ENCODE measurements around the gene CLMN.
"Not testable (repeated sequence)": the region's sequence is repeated elsewhere in the genome, so short reads cannot be mapped to it uniquely, and the experiment has no call there.

CLMN gene

DNA sequence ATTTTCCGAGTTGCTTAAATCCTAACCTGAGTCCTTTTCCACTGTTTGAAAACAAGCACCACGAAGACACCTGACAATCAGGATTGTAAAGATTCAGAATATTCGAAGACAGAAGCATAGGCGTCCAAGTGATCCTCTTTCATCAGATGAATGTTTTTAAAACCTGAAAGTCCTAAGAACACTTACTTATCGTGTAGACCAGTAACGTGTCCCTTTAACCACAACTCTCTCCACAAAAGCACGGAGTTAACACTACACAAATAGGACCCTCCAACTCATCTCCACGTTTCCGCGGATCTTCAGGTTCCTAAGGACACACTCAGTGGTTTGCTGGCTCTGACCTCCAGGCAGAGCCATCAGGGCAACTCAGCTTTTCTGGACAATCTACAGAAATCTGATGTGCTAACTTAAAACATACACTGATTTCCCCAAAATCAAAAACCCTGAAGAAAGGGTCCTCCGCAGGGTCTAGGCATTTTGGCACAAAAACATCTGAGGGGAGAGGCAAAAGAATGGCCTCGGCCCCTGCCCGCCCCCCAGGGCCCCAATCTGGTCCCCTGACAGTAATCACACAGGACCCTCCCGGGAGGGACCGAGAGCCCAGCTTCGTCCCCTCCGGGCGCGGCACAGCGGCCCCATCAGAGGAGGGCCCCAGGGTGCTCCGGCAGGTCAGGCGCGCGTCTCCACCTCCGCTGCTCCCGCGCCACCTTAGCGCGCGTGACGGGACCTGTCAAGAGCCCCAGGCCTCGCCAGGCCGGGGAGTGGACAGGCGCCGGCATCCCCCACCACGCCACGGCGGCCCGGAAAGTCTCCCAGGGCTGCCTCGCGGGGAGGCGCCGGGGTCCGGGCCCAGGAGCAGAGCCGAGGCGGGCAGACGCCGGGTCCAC lies 163.3 kb downstream of the CLMN start:
- peak; percentile 21 for DNase-seq

DNA sequence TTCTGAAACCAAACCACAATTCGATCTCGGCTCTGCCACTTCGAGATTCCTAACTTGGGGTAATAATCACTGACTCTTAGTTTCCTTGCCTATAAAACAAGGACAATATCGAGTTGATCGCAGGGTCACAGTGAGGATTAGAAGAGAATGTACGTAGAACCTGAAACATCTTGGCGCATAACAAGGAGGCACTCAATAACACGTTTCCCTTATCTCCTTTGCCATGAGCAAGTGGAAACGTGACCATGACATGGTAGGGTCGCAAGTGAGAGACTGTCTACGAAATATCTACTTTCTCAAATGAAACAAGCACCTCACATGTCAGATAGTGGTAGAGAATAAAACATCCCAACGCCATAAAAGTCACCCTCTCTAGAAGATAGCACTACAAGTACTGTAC lies 164.7 kb downstream of the CLMN start:
- no peak for DNase-seq

DNA sequence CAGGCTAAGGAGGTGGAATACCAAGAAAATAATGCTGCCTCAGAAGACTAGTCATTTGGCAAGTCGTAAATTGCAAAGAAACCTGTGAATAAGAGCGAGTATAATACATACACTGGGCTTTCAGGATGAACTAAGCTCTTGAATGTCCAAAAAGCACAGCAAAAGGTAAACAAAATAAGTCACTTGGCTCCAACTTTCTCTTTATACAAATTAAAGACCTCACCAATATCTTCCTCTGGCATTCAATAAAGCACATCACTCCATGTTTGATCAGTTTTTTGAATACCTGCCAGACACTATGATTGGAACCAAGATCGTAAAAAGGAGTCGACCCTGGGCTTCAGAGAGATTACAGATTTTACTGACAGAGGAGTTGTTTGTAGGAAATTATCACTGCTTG lies 165.8 kb downstream of the CLMN start:
- no peak for DNase-seq

DNA sequence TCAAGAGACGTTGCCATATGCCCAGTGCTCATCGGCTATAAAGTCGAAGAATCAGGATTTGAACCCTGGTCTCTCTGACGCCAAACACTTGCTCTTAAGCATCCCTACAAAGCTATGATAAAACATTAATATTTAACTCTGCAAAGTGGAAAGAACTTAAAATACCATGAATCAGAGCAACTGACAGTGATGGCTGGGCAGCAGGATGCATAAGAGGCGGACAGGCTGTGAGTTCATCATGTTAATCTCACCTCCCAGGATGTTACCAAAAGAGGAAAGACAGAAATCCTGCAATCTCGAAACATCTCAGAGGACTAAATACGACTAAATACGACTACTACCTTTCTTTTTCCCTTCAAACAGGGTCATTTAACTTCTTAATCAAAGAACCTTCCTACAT lies 168.1 kb downstream of the CLMN start:
- no peak for DNase-seq

DNA sequence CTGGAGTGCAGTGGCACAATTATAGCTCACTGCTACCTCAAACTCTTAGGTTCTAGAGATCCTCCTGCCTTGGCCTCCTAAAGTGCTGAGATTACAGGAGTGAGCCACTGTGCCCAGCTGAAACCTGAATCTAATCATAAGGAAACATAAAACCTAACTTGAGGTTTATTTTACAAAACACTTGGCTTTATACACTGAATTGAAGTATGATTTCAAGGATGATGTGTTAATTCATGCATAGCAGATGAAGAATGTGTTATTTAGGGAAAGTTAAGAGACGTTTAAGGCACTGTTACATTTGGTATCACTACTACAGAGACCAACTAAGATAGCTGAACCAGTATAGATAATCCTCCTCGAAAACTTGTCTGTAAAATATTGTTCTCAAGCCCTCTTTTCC lies 168.8 kb downstream of the CLMN start:
- DNase-seq: no peak

DNA sequence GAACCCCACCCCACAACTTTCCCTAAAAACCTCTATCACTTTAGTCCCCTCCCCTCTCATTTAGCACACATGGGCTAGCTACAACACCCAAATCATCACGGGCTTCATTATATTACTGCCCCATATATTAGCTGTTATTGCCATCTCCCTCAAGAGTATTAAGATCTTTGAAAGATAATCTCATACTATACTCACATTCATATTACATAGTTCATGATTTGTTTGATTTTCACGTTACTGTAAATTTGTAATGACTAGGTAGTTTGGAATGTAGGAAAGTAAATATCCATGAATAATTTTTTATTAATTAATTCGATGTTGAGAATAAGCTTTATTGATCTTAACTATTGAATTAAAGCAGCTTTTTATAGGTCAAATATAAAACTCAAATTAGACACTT lies 170.3 kb downstream of the CLMN start:
- no peak for DNase-seq

DNA sequence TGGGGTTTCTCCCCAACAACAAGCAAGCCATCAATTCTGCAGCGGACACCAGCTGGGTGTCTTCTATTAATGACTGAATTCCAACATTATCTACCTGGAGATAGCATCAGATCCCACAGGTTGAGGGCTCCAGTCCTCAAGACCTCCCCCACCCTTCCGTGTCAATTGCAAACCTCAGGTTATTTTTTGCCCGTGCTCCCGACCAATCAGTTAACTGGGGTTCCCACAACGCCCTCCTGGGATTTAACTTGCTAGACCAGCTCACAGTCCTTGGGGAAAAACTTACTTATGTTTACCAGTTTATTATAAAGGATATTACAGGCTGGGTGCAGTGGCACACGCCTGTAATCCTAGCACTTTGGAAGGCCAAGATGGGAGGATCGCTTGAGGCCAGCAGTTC lies 172.1 kb downstream of the CLMN start:
- DNase-seq: no peak

DNA sequence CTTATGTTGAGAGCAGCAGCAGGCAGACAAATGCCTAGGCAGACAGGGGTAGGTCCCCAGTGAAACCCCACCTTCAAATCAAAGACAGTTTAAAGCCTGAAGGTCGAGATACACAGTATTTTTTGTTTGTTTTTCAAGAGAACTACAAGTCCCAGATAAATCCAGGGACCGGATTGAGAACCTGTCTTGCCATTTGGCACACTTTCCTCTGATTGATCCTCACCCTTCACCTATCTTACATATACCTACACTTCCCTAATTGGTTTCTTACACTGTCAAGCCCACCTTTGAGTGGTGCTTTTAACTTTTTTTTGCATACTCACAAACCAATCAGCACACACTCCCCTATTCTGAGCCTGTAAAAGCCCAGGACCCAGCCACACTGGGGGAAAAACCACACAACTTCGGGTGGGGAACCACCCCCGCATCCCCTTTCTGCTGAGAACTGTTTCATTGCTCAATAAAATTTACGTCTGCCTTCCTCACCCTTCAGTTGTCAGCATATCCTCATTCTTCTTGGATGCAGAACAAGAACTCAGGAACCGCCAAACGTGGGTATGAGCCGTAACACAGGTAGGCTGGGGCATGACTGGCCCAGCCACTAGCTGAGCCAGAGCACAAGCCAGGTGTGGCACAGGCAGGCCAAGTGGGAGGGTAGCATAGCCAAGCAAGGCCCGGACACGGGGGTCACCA lies 173.5 kb downstream of the CLMN start:
- DNase-seq: no peak

DNA sequence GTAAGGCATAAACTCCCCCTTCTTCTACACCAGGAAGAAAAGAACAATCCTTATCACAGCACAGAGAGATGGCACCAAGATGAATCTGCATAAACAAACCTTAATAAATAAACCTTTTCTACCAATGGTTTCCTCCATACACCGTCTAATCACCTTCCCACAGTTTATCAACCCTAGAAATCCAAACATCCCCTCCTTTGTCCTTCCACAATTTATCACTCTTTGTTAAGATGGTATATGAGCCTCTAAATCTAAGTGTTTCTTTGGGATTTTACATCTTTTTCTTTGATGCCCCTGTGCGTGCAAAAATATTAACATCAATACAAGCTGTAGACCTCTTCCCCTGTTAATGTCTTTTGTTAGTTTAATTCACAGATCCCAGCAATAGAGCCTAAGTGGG lies 174.9 kb downstream of the CLMN start:
- DNase-seq: no peak

DNA sequence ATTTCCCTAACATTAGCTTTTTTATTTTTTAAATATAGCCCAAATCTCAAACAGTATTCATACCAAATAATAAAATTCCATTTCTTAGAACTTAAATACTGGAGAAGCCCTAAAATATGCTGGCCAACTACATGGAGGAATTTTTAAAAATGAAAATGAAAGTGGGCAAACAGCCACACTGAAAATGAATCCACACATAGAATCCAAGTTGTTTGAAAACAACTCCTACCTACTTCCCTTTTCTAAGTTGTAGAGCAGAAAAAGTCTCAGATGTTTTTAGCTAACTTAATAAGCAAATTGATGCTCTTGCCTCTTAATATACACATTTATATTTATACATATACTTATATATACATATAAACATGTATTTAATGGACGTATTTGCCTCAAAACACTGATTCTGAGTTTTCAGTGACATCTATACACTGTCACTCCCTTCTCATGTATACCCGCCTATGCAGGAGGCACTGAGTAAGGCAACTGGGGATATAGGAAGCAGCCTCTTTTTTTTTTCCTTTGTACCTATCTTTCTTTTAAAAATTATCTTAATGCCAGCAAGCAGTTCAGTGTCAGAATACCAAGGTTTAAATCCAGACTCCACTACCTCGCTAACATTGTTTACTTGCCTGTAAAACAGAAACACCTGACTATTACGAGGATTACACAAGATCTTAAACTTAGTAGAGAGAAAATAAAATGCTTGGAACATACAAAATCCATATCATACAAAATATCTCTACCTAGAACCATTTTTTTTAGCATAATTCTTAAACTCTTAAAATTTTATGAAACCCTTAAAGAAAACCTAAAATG lies 175.7 kb downstream of the CLMN start:
- DNase-seq: no peak

DNA sequence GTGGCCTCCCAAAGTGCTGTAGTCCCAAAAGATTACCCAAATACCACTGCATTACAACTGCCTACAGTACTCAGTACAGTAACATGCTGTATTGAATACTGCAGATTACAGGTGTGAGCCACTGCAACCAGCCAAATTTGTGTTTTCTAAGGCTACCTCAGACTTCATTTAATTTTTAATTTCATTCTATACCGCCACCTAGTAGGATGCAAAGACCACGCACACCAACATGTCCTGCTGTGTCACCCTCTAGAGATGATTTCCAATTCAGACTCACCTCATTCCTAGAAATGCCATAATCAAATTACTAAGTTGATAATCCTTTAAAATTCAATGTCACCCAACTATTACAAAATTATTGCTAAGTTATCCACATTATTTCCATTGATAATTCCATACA lies 177.5 kb downstream of the CLMN start:
- DNase-seq: no peak

DNA sequence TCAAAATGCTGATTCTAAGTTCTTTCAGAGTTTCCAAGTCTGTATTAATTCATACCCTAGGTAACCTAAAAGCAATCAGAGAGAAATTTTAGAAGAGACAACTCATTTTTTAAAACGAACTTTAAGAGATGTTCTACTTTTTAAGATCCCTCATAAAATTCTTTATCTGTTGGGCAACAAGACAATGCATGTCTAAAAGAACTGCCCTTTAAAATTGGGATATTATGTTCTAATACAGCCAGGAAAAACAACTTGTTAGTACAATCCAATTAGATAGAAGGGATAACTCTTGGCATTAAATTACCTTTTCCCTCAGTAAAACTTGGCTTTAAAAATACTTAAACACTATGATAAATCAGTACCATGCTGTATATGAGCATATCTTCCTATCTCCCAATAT lies 178.0 kb downstream of the CLMN start:
- no peak for DNase-seq

DNA sequence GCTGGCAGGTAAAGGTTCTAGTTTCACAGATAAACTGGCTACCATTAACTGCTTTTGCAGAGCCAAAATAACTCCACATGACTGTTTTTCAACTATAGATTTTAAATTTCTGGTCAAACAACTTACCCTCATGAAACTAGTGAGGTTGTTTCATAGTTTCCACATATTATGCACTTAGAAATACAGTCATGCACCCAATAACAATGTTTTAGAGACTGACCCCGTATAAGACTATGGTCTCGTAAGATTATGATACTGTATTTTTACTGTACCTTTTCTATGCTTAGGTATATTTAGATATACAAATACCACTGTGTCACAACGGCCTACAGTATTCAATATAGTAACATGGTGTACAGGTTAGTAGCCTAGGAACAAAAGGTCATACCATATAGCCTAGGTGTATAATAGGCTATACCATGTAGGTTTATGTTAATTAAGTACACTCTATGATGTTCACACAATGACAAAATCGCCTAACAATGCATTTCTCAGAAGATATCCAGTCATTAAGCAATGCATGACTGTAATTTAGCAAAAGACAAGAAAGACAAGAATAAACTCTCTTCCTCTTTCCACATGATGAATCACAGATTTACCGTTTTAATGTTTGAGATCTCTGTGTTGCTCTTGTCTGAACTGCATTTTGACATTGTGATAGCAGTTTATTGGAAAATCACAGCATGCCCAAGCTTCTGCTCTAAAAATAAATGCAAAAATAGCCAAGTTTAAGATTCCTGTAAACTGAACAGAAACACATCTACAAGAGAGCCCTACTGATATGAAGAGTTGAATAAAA lies 179.4 kb downstream of the CLMN start:
- no peak for DNase-seq

DNA sequence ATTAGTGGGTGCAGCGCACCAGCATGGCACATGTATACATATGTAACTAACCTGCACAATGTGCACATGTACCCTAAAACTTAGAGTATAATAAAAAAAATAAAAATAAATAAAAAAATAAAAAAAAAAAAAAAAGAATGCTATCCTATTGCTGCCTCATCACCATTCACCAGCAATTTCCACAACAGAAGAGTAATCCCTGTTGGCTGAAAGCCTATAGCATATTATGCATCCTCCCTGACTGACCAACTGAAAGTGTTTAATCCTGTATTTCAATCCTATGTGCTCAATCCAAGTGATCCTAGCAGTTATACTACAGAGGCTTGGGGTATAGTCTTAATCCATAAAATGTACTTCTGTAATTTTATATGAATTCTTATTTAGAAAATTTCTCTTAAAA lies 180.8 kb downstream of the CLMN start:
- no peak for DNase-seq

DNA sequence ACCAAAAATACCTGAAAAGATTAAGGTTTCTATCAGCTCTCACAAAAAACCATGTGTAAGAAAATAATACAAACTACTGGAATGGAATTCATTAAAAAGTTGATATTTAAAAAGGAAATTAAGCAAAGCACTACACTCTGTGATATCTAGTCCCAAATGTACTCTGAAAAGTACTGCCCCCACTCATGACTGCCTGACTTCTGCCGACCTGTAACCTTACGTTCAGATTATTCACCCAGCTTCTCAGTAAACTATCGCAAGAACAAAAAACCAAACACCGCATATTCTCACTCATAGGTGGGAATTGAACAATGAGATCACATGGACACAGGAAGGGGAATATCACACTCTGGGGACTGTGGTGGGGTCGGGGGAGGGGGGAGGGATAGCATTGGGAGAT lies 181.3 kb downstream of the CLMN start:
- DNase-seq: not testable (repeated sequence)

DNA sequence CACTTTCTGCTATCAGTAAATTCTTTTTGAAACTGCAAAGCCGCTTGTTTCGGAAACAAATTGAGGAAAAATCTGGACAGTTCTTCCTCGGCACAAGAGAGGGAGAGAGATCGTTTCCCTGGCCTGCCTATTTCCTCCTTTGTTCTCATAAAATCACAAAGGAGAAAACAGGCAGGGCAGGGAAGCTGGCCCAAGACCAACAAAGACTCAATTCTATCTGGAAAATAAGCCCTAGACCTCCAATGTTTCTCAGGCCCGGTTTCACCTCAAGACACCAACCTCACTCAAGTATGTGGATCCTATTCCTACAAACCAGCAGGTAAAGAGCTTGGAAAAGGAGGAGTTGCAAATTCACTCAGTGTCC lies 181.9 kb downstream of the CLMN start:
- DNase-seq: no peak

DNA sequence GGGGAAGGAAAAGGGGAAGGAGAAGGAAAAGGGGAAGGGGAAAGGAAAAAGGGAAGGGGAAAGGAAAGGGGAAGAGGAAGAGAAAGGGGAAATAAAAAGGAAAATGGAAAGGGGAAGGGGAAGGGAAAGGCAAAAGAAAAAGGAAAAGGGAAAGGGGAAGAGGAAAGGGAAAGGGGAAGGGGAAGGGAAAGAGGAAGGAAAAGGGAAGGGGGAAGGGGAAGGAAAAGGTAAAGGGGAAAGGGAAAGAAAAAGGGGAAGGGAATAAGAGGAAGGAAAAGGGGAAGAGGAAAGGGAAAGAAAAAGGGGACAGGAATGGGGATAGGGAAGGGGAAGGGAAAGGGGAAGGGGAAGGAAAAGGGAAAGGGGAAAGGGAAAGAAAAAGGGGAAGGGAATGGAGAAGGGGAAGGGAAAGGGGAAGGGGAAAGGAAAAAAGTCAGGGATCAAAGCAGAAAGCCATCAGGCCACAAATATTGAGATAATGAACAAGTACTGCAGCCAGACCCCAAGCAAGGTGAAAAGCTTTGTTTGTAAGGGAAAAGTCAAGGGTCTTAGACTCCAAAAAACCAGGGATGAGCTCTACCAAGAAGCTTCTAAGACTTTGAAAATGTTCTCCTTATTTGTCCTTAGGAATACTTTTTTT lies 182.4 kb downstream of the CLMN start:
- DNase-seq: no peak

DNA sequence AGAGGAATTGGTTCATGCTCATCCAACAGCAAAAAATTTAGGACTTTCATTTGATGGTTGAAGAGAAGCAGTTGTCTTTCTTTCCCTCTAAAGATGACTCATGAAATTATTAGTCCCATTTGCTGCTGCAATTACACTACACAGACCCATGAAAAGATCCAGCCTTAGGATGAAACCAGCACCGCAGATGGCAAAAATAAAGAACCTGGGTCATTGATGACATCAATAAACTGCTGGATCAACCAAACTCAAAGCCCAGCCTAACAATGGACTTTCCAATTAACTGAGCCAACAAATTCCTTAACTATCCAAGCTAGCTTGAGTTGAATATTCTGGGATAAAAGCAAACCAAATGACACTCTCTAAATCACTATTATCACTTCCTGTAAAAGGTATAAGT lies 183.1 kb downstream of the CLMN start:
- DNase-seq: no peak

DNA sequence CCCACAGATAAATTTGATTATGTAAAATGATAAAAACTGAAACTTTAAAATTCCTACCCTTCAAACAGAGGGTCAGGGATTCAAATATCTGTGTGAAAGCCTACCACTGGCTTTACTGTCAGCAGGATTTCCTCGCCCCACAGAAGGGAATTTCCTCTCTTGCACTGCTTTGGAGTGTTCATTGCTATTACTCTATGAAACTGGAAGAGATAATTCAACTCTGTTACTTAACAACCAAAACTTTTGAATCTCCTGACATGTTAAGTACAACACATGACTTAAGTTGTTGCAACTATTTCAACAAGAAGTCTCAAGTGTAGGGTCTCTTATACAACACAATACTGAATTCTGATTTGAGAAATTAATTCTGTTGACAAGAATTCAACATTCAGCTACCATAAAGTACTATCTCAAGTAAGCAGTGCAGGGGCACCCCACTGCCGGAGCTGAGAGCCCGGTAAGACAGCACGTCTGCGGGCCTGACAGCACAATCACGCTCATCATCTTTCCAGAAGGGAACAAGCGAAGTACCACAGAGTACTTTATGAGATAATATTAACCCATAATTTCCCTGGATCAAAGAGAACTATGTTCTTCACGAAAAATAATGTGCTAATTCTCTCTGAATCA lies 185.3 kb downstream of the CLMN start:
- DNase-seq: no peak

DNA sequence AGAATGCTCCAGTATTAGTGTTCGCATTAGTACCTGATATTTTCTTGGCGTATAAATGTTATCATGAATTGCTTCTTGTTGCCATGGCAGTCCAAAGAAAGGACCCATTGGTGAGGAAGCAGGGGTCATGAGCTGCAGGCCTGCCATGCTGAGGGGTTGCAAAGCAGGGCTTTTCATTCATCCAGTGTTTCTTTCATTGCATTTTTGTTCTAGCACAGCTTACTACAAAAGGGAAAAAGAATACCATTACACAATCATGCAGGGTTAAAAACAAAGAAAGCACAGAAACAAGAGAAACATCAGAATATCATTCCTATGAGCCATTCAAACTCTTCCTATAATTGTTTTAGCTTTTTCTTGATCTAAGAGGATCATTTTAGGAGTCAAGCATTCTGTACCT lies 186.4 kb downstream of the CLMN start:
- no peak for DNase-seq

DNA sequence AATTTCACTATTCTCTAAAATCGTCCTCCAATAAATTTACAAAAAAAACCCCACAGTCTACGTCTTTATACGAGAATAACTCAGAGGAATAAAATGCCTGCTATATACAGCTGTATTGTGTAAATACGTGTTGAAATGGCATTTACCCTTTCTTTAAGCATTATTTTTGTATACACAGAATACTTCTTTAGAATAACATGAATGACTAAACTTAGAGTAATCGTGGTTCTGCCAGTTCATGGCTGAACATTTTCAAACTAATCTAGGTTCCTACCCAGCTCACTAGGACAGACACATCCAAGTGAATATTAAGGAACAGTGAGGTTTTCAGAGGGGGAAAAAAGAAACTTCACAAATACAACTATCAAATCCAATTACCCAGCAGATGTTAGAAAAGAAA lies 186.9 kb downstream of the CLMN start:
- no peak for DNase-seq

Data from NCI-H1694 (cell line).